OCI-LY3 (cell line): Measurements from ENCODE around the gene CADPS2.

ENCODE experiments used
- H2AFZ ChIP-seq: fragments of 200-600, 300-600 bp; shearing (Covaris generic); 2 replicates; pipeline ENCODE4 v1.6.0; 2014; ENCODE audit warnings: antibody characterized with exemption, low read depth, low read length
- H3K27ac ChIP-seq: fragments of 200-600, 300-600 bp; sonication (generic); 2 replicates; pipeline ENCODE4 v1.5.1; 2014; ENCODE audit warnings: mild to moderate bottlenecking, low read length, moderate library complexity, mixed read lengths
- H3K27me3 ChIP-seq: fragments of 200-600, 300-600 bp; sonication (generic); 2 replicates; pipeline ENCODE4 v1.6.1; 2014; ENCODE audit warnings: low read depth, low read length, mixed read lengths
- H3K36me3 ChIP-seq: fragments of 200-600, 300-600 bp; sonication (generic); replicated peaks from 2 replicates; pipeline ENCODE3; 2014; ENCODE audit warnings: low read depth, low read length, mixed read lengths
- H3K4me1 ChIP-seq: fragments of 300-600, 200-600 bp; sonication (generic); 2 replicates; pipeline ENCODE4 v1.6.1; 2014; ENCODE audit warnings: low read length, mixed read lengths
- H3K4me2 ChIP-seq: fragments of 200-600, 300-600 bp; sonication (generic); 2 replicates; pipeline ENCODE4 v1.6.1; 2014; ENCODE audit warnings: low read length, mixed read lengths
- H3K4me3 ChIP-seq: fragments of 300-600, 200-600 bp; sonication (generic); 2 replicates; pipeline ENCODE4 v1.5.1; 2014; ENCODE audit warnings: antibody characterized with exemption, mild to moderate bottlenecking, low read length, moderate library complexity
- H3K79me2 ChIP-seq: fragments of 300-600, 200-600 bp; shearing (Covaris generic); 2 replicates; pipeline ENCODE4 v1.6.1; 2014; ENCODE audit warnings: mild to moderate bottlenecking, low read length, mixed read lengths
- H3K9ac ChIP-seq: fragments of 300-600, 200-600 bp; shearing (Covaris generic); 2 replicates; pipeline ENCODE4 v1.6.0; 2014; ENCODE audit warnings: mild to moderate bottlenecking, low read length, moderate library complexity
- H3K9me3 ChIP-seq: fragments of 200-600, 300-600 bp; shearing (Covaris generic); 2 replicates; pipeline ENCODE4 v1.6.1; 2014; ENCODE audit warnings: low read length, mixed read lengths; ENCODE audit not compliant: insufficient read depth
- H4K20me1 ChIP-seq: fragments of 200-600, 300-600 bp; sonication (generic); 2 replicates; pipeline ENCODE4 v1.6.1; 2016; ENCODE audit warnings: low read length, mixed read lengths; ENCODE audit not compliant: insufficient read depth
- CTCF ChIP-seq: fragments of 200-600, 300-600 bp; sonication (generic); IDR thresholded peaks from 2 replicates; pipeline ENCODE4 v1.5.1; 2014; ENCODE audit warnings: antibody characterized with exemption, low read length, low read depth
- EZH2phosphoT487 ChIP-seq: fragments of 200-600 bp; shearing (Covaris generic); IDR thresholded peaks from 2 replicates; pipeline ENCODE4 v1.6.1; 2018; ENCODE audit warnings: antibody characterized with exemption, mixed run types, low read depth

Gene CADPS2

GRCh38 chr7:122588621-122589020, 297.6 kb downstream of the CADPS2 start:
- Histone ChIP-seq H2AFZ (no peak overlapping the region), H4K20me1 (no peaks in the 10 kb centered on the region), H3K27ac (no peak overlapping the region), H3K4me3 (no peak overlapping the region), H3K4me1 (no peaks in the 10 kb centered on the region), H3K36me3 (no peaks in the 10 kb centered on the region), H3K9ac (no peak overlapping the region), H3K27me3 (no peaks in the 10 kb centered on the region), H3K79me2 (no peaks in the 10 kb centered on the region), H3K4me2 (no peak overlapping the region), H3K9me3 (no peaks in the 10 kb centered on the region)
- TF ChIP-seq CTCF, result no peak
- no peak for TF ChIP-seq EZH2phosphoT487

GRCh38 chr7:122584676-122585251, 301.5 kb downstream of the CADPS2 start:
- H3K27ac ChIP-seq, result no peak overlapping the region
- no peak overlapping the region for H3K4me2 ChIP-seq
- H3K4me3 ChIP-seq, result no peak overlapping the region
- no peaks in the 10 kb centered on the region for H3K27me3 ChIP-seq
- H2AFZ ChIP-seq, result no peak overlapping the region
- no peaks in the 10 kb centered on the region for H3K36me3 ChIP-seq
- H3K9ac ChIP-seq, result no peak overlapping the region
- H3K4me1 ChIP-seq, result no peaks in the 10 kb centered on the region
- H3K79me2 ChIP-seq, result no peaks in the 10 kb centered on the region
- no peaks in the 10 kb centered on the region for H3K9me3 ChIP-seq
- TF ChIP-seq CTCF, result no peak
- no peak for TF ChIP-seq EZH2phosphoT487
- no peaks in the 10 kb centered on the region for H4K20me1 ChIP-seq

- TF ChIP-seq CTCF, result no peak
- TF ChIP-seq EZH2phosphoT487, result no peak
- no peaks in the 10 kb centered on the region for H3K9me3 ChIP-seq
- no peaks in the 10 kb centered on the region for H3K36me3 ChIP-seq
- no peak overlapping the region for H3K27ac ChIP-seq
- peaks cover 8% of the 10 kb centered on the region for H3K4me1 ChIP-seq
- H3K4me2 ChIP-seq, result no peak overlapping the region
- H3K9ac ChIP-seq, result no peak overlapping the region
- H2AFZ ChIP-seq, result no peak overlapping the region
- no peak overlapping the region for H3K4me3 ChIP-seq
- H3K79me2 ChIP-seq, result no peaks in the 10 kb centered on the region
- no peaks in the 10 kb centered on the region for H4K20me1 ChIP-seq
- no peaks in the 10 kb centered on the region for H3K27me3 ChIP-seq
Observed at GRCh38 chr7:122578350-122578749, 307.9 kb downstream of the CADPS2 start.

- H3K27ac ChIP-seq, result no peak overlapping the region
- H4K20me1 ChIP-seq, result no peaks in the 10 kb centered on the region
- no peak overlapping the region for H2AFZ ChIP-seq
- H3K9me3 ChIP-seq, result no peaks in the 10 kb centered on the region
- H3K36me3 ChIP-seq, result no peaks in the 10 kb centered on the region
- H3K9ac ChIP-seq, result no peak overlapping the region
- peaks cover 8% of the 10 kb centered on the region for H3K4me1 ChIP-seq
- peak overlapping the region; percentile 24 for H3K4me2 ChIP-seq
- no peaks in the 10 kb centered on the region for H3K79me2 ChIP-seq
- no peaks in the 10 kb centered on the region for H3K27me3 ChIP-seq
- TF ChIP-seq CTCF (no peak), EZH2phosphoT487 (no peak)
- H3K4me3 ChIP-seq, result no peak overlapping the region
Observed at GRCh38 chr7:122577449-122578003, 308.7 kb downstream of the CADPS2 start.
